GM19351 (cell line): ENCODE results near the gene BUB3.

Experiments
- ATAC-seq: cut with Tn5 transposase; IDR thresholded peaks from one replicate; pipeline ENCODE4 v1.9.1; 2021; ENCODE audit warnings: mild to moderate bottlenecking, moderate library complexity; ENCODE audit not compliant: unreplicated experiment

Gene BUB3, protein sequence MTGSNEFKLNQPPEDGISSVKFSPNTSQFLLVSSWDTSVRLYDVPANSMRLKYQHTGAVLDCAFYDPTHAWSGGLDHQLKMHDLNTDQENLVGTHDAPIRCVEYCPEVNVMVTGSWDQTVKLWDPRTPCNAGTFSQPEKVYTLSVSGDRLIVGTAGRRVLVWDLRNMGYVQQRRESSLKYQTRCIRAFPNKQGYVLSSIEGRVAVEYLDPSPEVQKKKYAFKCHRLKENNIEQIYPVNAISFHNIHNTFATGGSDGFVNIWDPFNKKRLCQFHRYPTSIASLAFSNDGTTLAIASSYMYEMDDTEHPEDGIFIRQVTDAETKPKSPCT

DNA sequence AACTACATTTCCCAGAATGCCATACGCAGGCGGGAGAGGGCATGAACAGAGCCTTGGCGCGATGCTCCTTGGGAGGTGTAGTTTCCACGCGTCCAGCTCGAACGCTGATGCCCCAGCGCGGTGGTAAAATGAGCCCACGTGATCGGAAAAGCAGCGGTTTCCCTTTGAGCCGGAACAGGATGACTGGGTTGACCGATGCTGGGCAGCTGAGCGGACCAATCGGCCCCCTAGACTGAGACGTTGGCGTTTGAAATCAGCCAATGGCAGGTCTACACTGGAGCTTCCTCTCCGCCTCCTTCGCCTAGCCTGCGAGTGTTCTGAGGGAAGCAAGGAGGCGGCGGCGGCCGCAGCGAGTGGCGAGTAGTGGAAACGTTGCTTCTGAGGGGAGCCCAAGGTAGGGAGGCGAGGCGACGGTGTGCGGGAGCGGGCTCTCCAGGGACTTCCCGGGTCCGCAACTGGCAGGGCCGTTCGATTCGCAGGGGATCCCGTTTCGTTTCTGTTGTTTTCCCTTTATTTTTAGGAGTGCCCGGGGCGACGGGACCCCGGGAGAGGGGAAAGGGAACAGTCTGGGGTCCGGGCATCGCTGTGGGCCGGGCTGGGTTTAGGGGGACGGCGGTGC, at the start of gene BUB3:
BUB3 (plus strand) TSS at position 311 of the 619 bp plus-strand sequence. CDS start 516 bp downstream, outside the sequence.
- peak; percentile 83 for ATAC-seq

DNA sequence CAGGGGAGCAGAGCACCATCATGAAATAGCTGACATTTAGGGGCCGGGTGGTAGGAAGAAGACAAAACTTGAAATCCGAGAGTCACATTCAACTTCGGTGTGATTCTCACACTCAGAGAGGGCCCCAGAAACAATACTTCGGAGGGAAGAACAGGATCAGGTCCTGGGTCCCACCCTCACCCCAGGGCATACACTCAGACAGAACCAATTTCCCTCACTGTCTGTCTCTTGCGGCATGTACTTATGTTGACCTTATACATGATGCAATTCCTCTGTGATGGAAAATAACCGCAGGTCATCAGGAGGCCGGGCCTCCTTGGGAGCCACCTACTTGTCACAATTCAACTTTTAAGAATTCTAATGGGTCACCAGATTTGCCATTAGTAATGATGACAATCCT, 44.7 kb upstream of the BUB3 start:
- ATAC-seq = no peak

DNA sequence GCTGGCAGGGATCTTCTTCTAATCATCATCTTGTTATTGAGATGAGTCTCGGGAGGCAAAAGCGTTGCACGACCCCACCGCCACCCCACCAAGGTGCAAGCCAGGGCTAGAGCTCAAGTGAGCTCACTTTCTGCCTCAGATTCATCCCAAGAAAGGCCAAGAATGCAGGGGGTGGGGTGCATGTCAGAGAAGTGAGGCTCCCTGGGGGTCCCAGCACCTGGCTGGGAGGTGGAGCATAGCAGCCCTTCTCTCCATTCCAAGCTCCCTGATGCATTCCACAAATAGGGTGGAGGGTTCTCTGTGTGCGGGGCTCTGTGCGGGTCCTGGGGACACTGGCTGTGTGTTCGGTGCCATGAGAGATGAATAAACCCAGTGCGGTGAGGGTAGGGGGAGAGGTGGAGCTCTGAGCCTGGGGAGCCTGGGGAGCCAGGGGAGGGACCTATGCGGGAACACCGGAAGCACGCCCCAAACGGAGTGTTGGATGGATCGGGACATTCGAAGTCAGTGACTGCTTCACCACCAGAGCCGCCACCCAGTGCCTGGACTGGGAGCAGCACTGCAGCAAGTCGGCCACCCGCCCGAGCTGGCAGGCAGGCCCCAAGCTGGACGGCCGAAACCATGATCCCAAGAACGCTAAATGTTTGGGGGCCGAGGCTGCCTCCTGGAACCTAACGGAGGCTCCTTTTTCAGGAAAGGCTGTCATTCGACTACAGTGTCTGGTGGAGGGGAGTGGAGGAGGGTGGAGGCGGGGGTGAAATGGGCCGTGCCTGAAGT, 36.4 kb upstream of the BUB3 start:
- no peak for ATAC-seq

DNA sequence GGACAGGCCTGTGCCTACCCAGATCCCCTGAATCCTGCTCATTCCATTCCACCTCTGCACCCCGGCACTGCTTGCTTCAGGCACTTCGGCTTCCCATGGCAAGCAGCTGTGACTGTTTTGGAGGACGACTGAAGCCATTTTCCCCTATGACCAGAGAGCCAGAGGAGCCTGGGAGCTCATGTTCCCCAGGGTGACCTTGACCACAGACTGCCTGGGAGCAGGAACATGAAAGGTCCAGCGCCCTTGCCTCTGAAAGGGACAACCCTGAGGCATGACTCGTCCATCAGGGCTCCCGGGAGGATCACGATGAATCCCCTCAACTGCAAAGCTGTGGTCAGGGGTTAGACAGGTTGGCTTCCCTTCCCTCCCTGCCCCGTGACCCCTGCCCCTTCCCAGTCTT, 35.1 kb upstream of the BUB3 start:
- ATAC-seq = no peak

DNA sequence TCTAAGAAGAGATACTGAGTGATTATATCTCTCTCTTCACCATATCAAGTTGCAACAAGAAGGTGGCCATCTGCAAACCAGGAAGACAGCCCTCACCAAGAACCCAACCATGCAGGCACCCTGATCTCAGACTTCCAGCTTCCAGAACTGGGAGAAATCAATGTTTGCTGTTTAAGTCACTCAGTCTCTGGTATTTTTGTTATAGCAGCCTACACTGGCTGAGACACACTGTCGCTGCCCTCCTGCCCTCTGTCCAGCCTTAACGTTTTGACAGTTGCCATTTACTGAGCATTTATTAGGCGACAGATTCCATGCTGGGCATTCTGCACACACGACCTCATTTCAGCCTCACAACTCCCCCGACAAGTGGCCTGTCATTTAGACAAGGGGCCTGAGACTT, 28.0 kb upstream of the BUB3 start:
- ATAC-seq = no peak

DNA sequence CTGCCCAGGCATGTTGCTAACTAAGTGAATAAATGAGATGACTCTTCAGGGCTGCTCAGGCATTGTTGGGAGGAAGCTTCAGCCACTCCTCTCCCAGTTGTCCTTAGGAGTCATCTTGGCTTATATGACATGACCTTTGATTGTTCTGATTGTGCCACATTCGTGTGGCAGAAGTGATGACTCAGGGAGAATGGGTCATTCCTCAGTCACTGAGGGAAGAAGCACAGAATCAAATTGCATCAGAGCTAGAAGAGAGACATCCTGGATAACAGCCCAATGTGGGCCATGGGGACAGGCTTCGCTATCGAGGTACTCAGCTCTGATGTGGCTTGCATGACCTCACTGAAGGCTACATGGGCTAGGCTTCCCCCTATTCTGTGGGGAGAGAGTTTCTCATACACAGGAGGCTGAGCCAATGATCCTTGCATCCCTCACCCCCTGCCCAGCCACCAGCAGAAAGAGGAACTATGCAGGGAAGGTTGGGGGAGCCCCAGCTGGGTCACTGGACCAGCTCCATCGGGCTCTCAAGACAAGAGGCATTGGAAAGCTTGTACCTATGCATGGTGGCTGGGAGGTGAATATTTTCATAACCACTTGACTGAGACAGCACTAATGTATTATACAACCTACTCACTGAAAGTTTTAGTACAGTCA, 24.5 kb upstream of the BUB3 start:
- no peak for ATAC-seq

DNA sequence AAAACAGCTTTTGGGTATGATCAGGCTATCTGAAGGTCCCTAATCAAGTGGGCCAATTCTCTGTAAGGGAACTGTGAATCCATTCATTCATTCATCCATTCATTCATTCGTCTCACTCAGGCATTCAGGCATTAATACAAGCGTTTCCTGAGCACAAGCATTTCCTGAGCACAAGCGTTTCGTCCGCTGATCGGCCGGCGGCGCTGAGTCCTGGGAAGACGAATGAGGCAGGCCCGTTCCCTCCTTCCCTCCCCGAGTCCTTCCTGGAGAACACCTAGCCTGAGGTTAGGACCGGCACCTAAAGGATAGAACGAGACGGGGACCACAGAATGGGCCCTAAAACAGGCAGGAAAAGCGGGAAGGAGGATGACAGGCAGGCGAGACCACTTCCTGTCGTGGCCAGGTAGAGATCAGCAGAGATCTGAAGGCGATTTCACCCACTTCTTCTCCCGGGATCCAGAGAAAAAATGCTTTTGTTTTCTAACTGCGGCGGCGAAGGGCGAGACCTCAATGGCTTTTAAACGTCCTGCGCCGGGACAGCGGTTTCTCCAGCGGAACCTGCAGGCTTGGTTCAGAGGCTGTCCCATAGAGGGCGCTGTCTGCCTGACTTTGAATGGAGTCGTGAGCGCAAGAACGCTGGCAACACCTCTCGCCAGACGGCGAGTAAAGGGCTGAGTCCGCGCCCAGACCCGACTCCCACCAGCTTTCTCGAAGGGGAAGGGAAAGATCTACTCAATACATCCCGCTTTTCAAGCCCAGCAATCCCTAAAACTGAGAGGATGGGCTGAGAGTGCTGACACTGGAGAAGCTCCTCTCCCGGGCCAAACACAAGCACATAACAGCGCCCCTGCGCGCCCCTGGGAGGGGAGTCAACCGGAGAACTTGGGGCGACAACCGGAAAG, 21.4 kb upstream of the BUB3 start:
- ATAC-seq = peak; percentile 32

DNA sequence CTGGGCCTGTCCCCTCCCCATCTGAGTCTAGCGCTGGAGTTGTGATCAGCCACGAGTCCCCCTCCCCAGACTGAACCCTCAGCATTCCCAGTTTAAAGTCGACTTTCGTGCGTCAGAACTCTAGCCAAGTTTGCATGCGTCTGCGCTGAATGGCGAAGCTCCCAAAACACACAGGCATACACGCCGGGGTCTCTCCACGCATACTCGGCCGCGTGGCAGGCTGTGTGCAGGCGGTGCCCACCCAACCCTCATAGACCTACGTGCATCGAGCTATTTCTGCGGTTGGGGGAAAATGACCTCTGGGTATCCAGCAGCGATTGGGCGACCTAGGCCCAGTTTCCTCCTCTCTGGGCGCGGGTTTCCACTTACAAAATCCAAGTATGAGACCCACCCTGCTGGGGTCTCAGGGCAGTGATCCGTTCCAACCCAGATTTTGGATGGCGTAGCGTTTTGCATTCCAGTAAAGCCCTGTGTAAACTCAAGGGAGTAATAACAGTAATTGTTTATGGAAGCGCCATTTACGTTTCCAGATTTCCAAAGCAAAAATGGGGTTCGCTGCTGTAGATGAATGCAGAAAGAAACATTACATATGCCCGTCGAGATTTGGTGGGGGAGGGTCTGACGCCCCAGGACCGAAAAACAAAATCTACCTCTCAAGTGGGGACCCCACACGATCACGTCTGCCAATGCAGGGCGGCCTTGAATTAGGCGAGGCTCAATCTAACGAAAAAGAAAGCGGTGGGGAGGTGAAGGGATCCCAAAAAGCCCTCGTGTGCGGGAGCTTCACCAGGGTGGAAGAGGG, 20.5 kb upstream of the BUB3 start:
- no peak for ATAC-seq

DNA sequence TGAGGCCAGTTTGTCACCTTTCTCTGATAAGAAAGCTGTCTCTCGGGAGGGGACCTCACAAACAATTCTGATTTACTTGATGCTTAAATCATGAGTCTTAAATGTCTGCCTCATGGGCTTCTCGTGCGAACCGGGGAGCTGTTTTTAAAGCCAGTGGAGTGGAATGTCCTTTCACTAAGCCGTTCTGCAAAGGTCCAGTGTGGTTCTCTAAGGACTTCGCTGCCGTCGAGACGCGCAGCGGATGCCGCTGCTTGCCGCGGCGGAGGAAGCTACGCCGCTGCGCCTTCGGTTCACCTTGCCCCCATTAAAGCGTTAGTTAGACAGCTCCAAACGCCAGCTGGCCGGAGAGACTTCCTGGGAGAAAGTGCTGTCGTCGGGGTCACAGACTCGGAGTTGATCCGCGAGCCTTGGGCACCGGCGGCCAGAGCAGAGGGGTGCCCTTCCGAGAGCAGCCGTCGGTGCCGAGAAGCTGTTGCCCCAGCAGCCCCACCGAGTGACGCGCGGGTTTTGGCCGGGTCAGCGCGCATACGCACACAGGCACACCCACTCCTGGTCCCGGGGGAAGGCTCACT, 19.8 kb upstream of the BUB3 start:
- ATAC-seq = no peak

DNA sequence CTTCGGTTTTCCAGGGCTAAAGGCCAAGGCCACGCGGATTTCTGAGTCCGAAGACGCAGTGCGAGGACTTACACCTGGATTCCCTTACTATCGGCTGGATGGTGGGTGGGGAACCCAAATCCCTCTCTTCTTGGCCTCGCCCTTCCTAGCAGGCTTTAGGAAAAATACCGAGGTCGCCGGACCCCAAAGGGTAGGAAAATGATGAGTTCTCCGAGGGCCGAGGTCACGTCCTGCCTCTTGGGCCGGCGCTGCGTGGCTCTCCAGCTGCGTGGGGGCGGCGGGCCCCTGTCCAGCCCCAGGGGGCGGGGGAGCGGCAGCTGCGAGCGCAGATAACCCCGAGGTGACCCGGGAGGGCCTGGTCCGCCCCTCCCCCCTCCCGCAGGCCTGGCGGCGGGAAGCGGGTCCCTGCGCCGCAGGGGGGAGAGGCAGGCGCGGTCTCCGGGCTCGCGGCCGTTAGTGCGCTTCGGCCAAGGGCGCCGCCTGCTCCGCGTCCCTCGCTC, 19.2 kb upstream of the BUB3 start:
- ATAC-seq = peak; percentile 10

DNA sequence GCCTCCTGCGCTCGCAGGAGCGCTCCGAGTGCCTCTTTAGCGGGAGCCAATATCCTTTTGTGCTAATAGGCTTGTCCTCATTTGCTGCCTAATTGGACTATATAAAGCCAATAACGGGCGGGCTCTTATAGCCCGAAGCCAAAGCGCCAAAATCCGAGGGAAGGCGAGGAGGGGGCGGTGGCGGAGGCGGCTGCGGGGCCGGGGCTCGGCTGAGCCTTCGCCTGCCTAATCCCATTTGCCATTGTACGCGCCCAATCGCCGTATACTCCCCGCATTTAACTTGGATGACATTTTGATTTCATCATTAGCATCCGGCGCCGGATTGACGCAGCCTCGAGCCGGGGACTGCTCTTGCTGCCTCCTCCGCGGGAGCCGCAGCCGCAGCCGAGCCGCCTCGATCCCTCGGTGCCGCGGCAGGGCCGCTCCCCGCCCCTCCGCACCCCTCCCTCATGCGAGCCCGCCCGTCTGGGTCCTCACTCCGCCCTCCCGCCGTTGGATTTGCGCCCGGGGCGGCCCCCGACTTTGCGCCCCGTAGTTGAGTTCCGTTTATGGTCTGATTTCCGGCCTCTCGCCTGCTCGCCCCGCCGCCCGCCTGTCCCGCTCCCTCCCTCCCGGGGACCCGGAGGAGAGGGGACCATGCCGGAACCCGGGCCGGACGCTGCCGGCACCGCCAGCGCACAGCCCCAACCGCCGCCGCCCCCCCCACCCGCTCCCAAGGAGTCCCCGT, 18.6 kb upstream of the BUB3 start, which contains the start of gene HMX3:
HMX3 (plus strand) TSS at position 556 of the 727 bp plus-strand sequence; CDS start at position 637, 81 bp downstream.
- ATAC-seq = peak; percentile 46

DNA sequence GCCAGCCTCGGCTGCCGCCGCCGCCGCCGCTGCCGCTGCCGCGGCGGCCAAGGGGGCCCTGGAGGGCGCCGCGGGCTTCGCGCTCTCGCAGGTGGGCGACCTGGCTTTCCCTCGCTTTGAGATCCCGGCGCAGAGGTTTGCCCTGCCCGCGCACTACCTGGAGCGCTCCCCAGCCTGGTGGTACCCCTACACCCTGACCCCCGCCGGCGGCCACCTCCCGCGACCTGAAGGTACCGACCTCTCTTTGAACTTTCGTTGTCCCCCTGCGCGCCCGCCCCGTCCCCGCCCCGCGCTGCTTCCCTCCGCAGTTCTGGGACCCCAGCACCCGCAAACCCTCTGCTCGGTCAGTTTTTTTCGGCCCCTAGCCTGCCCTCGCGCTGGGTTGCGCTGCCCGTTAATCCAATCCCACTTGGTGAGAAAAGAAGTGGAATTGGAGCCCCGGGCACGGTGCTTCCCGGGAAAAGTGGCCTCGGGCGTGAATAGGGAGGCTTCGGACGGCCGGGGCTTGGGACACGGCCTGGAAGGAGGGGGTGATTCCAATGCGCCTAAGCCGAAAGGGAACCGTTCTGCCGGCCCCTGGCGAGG, 17.9 kb upstream of the BUB3 start:
- ATAC-seq = peak; percentile 4

DNA sequence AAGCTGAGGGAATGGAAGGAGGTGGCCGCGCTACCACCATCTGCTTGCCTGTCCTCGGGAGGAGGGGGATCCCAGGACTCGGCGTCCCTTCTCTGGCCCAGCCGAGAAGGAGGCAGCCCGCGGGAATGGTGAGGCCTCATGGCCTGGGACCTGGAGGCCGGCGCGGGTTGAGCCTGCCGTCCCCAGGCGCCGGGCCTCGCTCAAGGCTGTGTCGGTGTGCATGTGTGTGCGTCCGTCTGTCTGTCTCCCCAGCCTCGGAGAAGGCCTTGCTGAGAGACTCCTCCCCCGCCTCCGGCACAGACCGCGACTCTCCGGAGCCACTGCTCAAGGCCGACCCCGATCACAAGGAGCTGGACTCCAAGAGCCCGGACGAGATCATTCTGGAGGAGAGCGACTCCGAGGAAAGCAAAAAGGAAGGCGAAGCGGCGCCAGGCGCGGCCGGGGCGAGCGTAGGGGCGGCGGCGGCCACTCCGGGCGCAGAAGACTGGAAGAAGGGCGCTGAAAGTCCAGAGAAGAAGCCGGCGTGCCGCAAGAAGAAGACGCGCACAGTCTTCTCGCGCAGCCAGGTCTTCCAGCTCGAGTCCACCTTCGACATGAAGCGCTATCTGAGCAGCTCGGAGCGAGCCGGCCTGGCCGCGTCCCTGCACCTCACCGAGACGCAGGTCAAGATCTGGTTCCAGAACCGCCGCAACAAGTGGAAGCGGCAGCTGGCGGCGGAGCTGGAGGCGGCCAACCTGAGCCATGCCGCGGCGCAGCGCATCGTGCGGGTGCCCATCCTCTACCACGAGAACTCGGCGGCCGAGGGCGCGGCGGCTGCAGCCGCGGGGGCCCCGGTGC, 17.2 kb upstream of the BUB3 start:
- ATAC-seq = no peak

DNA sequence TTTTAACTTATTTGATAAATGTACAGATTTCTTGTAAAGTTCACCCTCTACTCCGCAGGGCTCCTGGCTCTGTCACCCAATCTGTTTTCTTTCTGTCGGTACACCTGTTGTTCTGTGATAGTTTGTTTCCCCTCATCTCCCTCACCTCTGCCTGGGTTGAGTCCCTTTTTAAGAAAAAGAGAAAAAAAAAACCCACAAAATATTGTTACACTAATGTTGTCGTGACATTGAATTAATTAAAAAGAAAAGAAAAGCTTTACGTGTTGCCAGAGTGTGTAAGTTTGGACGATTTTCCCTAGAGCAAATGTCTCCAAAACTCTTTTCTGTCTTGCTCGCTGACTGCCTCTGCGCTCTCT, 15.1 kb upstream of the BUB3 start:
- ATAC-seq = no peak

DNA sequence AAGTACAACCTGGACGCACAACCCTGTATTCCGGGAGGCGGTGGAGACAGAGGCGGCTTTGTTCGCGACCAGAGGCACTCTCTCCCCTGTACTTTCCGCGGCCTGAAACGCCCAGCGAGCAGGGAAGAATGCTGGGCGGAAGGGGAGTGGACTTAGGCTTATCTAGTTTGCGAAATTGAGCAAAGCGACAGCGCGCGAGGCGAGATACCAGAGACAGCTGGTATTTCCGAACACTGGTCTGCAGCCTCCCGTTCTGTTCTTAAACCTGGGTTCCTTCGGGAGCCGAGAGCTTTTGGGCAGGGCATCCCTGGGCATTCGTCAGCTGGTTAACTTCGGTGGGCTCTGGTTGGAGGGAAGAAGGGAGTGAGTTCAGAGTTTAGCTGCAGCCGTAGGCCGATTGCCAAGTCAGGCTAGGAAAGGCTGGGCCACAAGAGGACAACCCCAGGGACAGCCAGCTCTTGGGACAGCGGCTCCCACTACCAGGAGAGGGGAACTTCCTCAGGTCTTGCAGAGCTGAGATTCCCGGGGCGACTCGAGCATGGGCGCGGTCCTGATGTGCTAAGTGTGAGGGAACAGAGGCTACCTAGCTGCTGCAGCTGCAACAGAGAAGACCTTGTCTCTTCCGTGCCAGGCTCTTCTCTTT, 14.6 kb upstream of the BUB3 start:
- no peak for ATAC-seq

DNA sequence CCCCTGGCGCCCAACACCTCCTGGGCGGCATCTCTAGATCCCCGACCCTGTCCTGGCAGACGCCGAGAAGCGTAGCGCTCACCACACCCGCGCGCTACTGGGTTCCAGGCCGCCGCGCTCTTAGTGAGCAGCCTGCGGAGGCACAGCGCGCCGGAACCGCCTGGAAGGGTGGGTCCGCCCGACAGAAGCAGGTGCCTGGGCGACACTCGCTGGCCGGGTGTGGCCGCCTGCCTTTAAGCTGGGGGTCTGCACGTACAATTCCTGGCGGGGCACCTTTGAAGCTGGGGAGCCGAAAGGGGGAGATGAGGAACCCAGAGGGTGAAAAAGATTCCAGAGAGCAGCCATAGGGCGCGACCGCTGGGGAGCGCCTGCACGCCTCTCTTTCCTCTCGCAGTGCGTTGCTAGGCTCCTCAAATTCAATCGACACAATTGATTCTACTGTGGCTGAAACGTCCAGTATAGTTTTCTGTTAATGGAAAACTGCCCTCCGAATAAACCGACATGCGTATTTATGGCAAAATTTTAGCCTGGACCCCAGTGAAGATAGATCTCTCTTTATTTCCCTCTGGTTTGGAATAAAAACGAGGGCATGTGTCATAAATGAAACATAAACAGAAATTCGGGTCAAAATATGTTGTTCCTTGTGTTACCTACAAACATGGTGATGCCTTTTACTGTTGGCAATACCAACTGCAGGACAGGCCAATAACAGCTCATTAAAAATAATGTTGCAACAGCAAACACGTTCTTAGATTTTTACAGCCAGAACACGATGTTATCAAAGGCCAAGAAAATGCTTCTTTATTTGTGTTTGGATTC, 13.8 kb upstream of the BUB3 start:
- no peak for ATAC-seq
